OCI-LY7 (cell line): Measurements from ENCODE around the gene EHBP1. TPM values are rescaled to one million over a fixed set of nuclear protein-coding genes. Genes with fewer than 3 reads are reported as not detected.

Experiments used
- BruUV-seq: library from RNA; stranded (reverse); fragments of 400-500 nt; replicated peaks from 2 replicates; lab custom pipeline; 2021; lab: Mats Ljungman, UMichigan
- CTCF ChIA-PET: fragments of 300-600 bp; sonication (Branson Sonifier 250); formaldehyde crosslinking; loops from one replicate; lab custom pipeline; 2022; ENCODE audit warnings: antibody characterized with exemption; ENCODE audit not compliant: unreplicated experiment; lab: Charles Lee
- POLR2A ChIA-PET: fragments of 300-600 bp; sonication (Branson Sonifier 250); formaldehyde crosslinking; loops from one replicate; lab custom pipeline; 2022; ENCODE audit warnings: antibody characterized with exemption; lab: Charles Lee
- DNase-seq: peaks from one replicate; pipeline ENCODE4 v3.0.0-alpha.2; 2015; ENCODE audit warnings: low spot score
- H2AFZ ChIP-seq: fragments of 200-600 bp; sonication (generic), shearing (Covaris generic); 2 replicates; pipeline ENCODE4 v1.6.1; 2014; ENCODE audit warnings: mild to moderate bottlenecking, antibody characterized with exemption, low read length, moderate library complexity
- H3K27ac ChIP-seq: fragments of 200-600 bp; sonication (generic); 2 replicates; pipeline ENCODE4 v1.5.1; 2014; ENCODE audit warnings: mixed run types, low read depth, mild to moderate bottlenecking, moderate library complexity, low read length, inconsistent platforms; ENCODE audit not compliant: poor library complexity, severe bottlenecking
- H3K36me3 ChIP-seq: fragments of 200-600 bp; sonication (generic); 2 replicates; pipeline ENCODE4 v1.6.1; 2014; ENCODE audit warnings: mild to moderate bottlenecking, antibody characterized with exemption, low read length, moderate library complexity, mixed read lengths; ENCODE audit not compliant: insufficient read depth
- H3K4me1 ChIP-seq: fragments of 200-600 bp; sonication (generic); 2 replicates; pipeline ENCODE4 v1.5.1; 2014; ENCODE audit warnings: mild to moderate bottlenecking, low read length; ENCODE audit not compliant: insufficient read depth, poor library complexity, severe bottlenecking
- H3K4me2 ChIP-seq: fragments of 200-600 bp; sonication (generic); 2 replicates; pipeline ENCODE4 v1.6.1; 2014; ENCODE audit warnings: mild to moderate bottlenecking, low read length
- H3K4me3 ChIP-seq: fragments of 200-600 bp; sonication (generic); 2 replicates; pipeline ENCODE4 v1.5.1; 2014; ENCODE audit warnings: mild to moderate bottlenecking, low read depth, low read length; ENCODE audit not compliant: poor library complexity, severe bottlenecking
- H3K79me2 ChIP-seq: fragments of 200-600 bp; sonication (generic); 2 replicates; pipeline ENCODE4 v1.6.1; 2016; ENCODE audit warnings: low read depth, mild to moderate bottlenecking, low read length, moderate library complexity, mixed read lengths; ENCODE audit not compliant: insufficient read depth
- H3K9me2 ChIP-seq: fragments of 200-600 bp; sonication (generic); 2 replicates; pipeline ENCODE4 v1.6.1; 2016; ENCODE audit warnings: mild to moderate bottlenecking, low read length, mixed read lengths; ENCODE audit not compliant: insufficient read depth
- H3K9me3 ChIP-seq: fragments of 200-600 bp; sonication (generic); 2 replicates; pipeline ENCODE4 v1.6.1; 2014; ENCODE audit warnings: mild to moderate bottlenecking, mixed run types, low read length, mixed read lengths
- H4K20me1 ChIP-seq: fragments of 200-600 bp; sonication (generic); 2 replicates; pipeline ENCODE4 v1.6.1; 2014; ENCODE audit warnings: mild to moderate bottlenecking, antibody characterized with exemption, low read length, moderate library complexity, mixed read lengths; ENCODE audit not compliant: insufficient read depth
- EZH2phosphoT487 ChIP-seq: fragments of 200-600 bp; sonication (generic); IDR thresholded peaks from 2 replicates; pipeline ENCODE4 v1.6.1; 2018; ENCODE audit warnings: low read depth, borderline replicate concordance, mild to moderate bottlenecking, mixed run types, antibody characterized with exemption, low read length, moderate library complexity, mixed read lengths
- intact Hi-C: fragments of 100-400 bp; cut with micrococcal nuclease; formaldehyde crosslinking; loops from one replicate; pipeline ENCODE4 v1.10.0; 2022; ENCODE audit not compliant: unreplicated experiment
- total RNA-seq, 2 experiments: library from RNA; depleted of rRNA in 1 of 2; stranded (reverse); fragments of >200 nt in 1 of 2; shearing (Covaris generic) in 1 of 2; gene quantifications; 2 replicates each; pipeline ENCODE4 v1.2.3, GENCODE V29; 2014 to 2022
- TF ChIP-seq, protein P1 (sequence below): fragments of 200-600 bp; sonication (generic); conservative IDR thresholded peaks from 2 replicates; pipeline ENCODE4 v1.5.1; 2014; ENCODE audit warnings: mild to moderate bottlenecking, antibody characterized with exemption, low read length, moderate library complexity, mixed read lengths

The EHBP1 gene
- total RNA-seq, 2 experiments from 2014 or later = 26.8 to 34.1 TPM

DNA sequence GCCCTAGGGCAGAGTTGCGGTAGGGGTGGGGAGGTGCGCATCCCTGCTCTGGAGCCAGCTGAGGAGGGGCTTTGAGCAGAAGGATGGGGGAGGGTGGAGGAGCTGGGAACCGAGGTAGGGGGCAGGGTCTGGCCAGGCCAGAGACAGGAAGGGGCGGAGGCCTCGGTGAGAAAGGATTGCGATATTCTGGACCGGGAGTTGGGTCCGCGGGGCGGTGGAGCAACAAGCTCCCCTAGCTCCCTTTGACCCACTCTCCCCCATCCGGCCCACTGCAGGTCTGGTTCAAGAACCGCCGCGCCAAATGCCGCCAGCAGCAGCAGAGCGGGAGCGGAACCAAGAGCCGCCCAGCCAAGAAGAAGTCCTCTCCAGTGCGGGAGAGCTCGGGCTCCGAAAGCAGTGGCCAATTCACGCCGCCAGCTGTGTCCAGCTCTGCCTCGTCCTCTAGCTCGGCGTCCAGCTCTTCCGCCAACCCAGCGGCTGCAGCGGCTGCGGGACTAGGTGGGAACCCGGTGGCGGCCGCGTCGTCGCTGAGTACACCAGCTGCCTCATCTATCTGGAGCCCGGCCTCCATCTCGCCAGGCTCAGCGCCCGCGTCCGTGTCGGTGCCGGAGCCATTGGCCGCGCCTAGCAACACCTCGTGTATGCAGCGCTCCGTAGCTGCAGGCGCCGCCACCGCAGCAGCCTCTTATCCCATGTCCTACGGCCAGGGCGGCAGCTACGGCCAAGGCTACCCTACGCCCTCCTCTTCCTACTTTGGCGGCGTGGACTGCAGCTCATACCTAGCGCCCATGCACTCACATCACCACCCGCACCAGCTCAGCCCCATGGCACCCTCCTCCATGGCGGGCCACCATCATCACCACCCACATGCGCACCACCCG, 350.0 kb downstream of the EHBP1 start:
- H3K4me2 ChIP-seq = no peak overlapping the region
- ChIA-PET POLR2A (no interaction called here), CTCF (no interaction called here)
- BruUV-seq = no TSS peak
- no peaks in the 10 kb centered on the region for H3K9me2 ChIP-seq
- no peak overlapping the region for H2AFZ ChIP-seq
- H3K4me1 ChIP-seq = no peaks in the 10 kb centered on the region
- no peak for TF ChIP-seq EZH2phosphoT487
- TF ChIP-seq, protein P1, sequence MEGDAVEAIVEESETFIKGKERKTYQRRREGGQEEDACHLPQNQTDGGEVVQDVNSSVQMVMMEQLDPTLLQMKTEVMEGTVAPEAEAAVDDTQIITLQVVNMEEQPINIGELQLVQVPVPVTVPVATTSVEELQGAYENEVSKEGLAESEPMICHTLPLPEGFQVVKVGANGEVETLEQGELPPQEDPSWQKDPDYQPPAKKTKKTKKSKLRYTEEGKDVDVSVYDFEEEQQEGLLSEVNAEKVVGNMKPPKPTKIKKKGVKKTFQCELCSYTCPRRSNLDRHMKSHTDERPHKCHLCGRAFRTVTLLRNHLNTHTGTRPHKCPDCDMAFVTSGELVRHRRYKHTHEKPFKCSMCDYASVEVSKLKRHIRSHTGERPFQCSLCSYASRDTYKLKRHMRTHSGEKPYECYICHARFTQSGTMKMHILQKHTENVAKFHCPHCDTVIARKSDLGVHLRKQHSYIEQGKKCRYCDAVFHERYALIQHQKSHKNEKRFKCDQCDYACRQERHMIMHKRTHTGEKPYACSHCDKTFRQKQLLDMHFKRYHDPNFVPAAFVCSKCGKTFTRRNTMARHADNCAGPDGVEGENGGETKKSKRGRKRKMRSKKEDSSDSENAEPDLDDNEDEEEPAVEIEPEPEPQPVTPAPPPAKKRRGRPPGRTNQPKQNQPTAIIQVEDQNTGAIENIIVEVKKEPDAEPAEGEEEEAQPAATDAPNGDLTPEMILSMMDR = no peak
- H3K79me2 ChIP-seq = no peaks in the 10 kb centered on the region
- H4K20me1 ChIP-seq = no peaks in the 10 kb centered on the region
- H3K4me3 ChIP-seq = no peak overlapping the region
- no peaks in the 10 kb centered on the region for H3K36me3 ChIP-seq
- DNase-seq = no peak
- H3K9me3 ChIP-seq = no peaks in the 10 kb centered on the region
- no peak overlapping the region for H3K27ac ChIP-seq
- intact Hi-C loops = no loop called here

DNA sequence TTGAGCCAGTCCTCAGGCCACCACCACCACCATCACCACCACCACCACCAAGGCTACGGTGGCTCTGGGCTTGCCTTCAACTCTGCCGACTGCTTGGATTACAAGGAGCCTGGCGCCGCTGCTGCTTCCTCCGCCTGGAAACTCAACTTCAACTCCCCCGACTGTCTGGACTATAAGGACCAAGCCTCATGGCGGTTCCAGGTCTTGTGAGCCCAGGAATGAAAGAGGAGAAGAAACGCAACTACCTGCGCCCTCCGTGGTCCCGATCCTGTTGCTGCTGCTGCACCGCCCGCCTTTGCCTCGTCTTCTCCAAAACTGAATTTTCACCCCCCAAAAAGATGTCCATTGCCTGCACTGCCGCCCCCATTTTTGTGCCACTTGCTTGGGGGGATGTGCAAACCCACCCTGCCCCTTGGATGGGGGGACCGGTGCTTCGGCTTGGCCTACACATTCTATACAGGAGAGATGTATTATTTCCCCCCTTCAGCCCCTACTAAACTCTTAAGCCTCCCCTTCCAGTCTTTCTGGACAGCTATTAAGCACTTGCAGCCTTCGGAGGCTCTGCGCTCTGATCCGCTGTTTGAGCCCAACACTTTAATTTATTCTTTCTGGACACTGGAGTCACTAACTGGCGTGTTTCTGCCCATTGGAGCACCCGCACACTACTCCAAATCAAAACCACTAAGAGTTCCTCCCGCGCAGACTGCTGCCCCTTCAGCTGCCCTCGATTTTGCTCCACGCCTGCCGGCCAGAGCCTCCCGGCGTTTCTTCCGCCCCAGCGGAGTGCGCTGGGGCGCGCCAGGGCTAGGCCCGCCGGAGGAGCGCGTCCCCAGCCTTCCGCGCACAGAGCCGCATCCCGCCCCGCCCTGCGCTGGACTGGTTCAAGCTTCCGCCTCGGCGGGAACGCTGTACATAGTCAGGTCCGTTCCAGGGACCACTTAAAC, 350.9 kb downstream of the EHBP1 start:
- H4K20me1 ChIP-seq = no peaks in the 10 kb centered on the region
- CTCF ChIA-PET = no interaction called here
- intact Hi-C loops = no loop called here
- TF ChIP-seq, protein P1 = no peak
- TF ChIP-seq EZH2phosphoT487 = no peak
- no peak overlapping the region for H3K27ac ChIP-seq
- DNase-seq = no peak
- H3K9me2 ChIP-seq = no peaks in the 10 kb centered on the region
- no peak overlapping the region for H3K4me3 ChIP-seq
- no peaks in the 10 kb centered on the region for H3K36me3 ChIP-seq
- POLR2A ChIA-PET = no interaction called here
- no TSS peak for BruUV-seq
- H3K4me1 ChIP-seq = no peaks in the 10 kb centered on the region
- H3K4me2 ChIP-seq = no peak overlapping the region
- H3K9me3 ChIP-seq = no peaks in the 10 kb centered on the region
- no peaks in the 10 kb centered on the region for H3K79me2 ChIP-seq
- H2AFZ ChIP-seq = no peak overlapping the region
